Skeletal muscle tissue (tissue), 4 donors: ENCODE data around the gene SLC28A3. TPM values are rescaled to one million over a fixed set of nuclear protein-coding genes. Genes with fewer than 3 reads are reported as not detected.
"Not testable (repeated sequence)": the region's sequence is repeated elsewhere in the genome, so short reads cannot be mapped to it uniquely, and the experiment has no call there.

Experiments used
- H3K27ac ChIP-seq: one replicate; pipeline ENCODE4 v1.7.0; 2013; ENCODE audit warnings: mild to moderate bottlenecking, low read depth, low read length, inconsistent platforms
- H3K27me3 ChIP-seq, 3 donors: one replicate each; pipeline ENCODE4 v1.7.0; 2013; ENCODE audit warnings: low read length in 3 of 3; ENCODE audit not compliant: control insufficient read depth in 3 of 3, insufficient read depth in 3 of 3
- H3K36me3 ChIP-seq, 3 donors: one replicate each; pipeline ENCODE4 v1.7.0; 2013; ENCODE audit warnings: low read length in 3 of 3; ENCODE audit not compliant: control insufficient read depth in 3 of 3, insufficient read depth in 3 of 3
- H3K4me1 ChIP-seq, 3 donors: one replicate each; pipeline ENCODE4 v1.7.0; 2013; ENCODE audit warnings: low read length in 3 of 3, mild to moderate bottlenecking in 3 of 3; ENCODE audit not compliant: control insufficient read depth in 3 of 3, insufficient read depth in 3 of 3
- H3K4me3 ChIP-seq, 3 donors: one replicate each; pipeline ENCODE4 v1.7.0; 2013; ENCODE audit warnings: low read length in 3 of 3
- H3K9ac ChIP-seq, 3 donors: one replicate each; pipeline ENCODE4 v1.7.0; 2013; ENCODE audit warnings: low read length in 3 of 3, mild to moderate bottlenecking in 3 of 3, moderate library complexity in 2 of 3, low read depth in 1 of 3
- H3K9me3 ChIP-seq, 3 donors: one replicate each; pipeline ENCODE4 v1.7.0; 2013; ENCODE audit warnings: low read length in 3 of 3; ENCODE audit not compliant: control insufficient read depth in 3 of 3
- total RNA-seq: library from RNA; depleted of rRNA; stranded (reverse); fragments of >200 nt; gene quantifications from one replicate; pipeline ENCODE4 v1.2.3, GENCODE V29; 2014
- donor health status: Osteomylitis.

The SLC28A3 gene
- total RNA-seq, result not detected

- Histone ChIP-seq H3K4me1 (no peaks in the 10 kb centered on the region), H3K9me3 (no peaks in the 10 kb centered on the region), H3K4me3 (no peak within 1 kb of the TSS), H3K36me3 (no peaks in the 10 kb centered on the region), H3K27ac (no peak within 1 kb of the TSS), H3K27me3 (no peaks in the 10 kb centered on the region), H3K9ac (no peak within 1 kb of the TSS)
These were observed at the start of gene SLC28A3 for GRCh38 chr9:84340535-84340934. SLC28A3 (minus strand) TSS chr9:84340758; CDS start chr9:84340633, 125 bp downstream.

- H3K4me1 ChIP-seq, H3K4me3 ChIP-seq, H3K27ac ChIP-seq, H3K36me3 ChIP-seq, H3K27me3 ChIP-seq, H3K9me3 ChIP-seq, H3K9ac ChIP-seq: not testable (repeated sequence)
These were observed 49.7 kb upstream of the SLC28A3 start for GRCh38 chr9:84390254-84390653.

GRCh38 chr9:84387821-84388220, 47.3 kb upstream of the SLC28A3 start:
- Histone ChIP-seq H3K4me1 (no peaks in the 10 kb centered on the region), H3K9ac (no peak overlapping the region), H3K9me3 (no peaks in the 10 kb centered on the region), H3K27ac (no peak overlapping the region), H3K27me3 (no peaks in the 10 kb centered on the region), H3K4me3 (no peak overlapping the region), H3K36me3 (no peaks in the 10 kb centered on the region)

- Histone ChIP-seq H3K9ac (no peak overlapping the region), H3K9me3 (no peaks in the 10 kb centered on the region), H3K4me1 (no peaks in the 10 kb centered on the region), H3K27ac (no peak overlapping the region), H3K4me3 (no peak overlapping the region), H3K36me3 (no peaks in the 10 kb centered on the region), H3K27me3 (no peaks in the 10 kb centered on the region)
These were observed 46.2 kb upstream of the SLC28A3 start for GRCh38 chr9:84386753-84387152.

- no peaks in the 10 kb centered on the region for H3K4me1 ChIP-seq
- no peaks in the 10 kb centered on the region for H3K36me3 ChIP-seq
- H3K9ac ChIP-seq, result no peak overlapping the region
These were observed 45.0 kb upstream of the SLC28A3 start for GRCh38 chr9:84385386-84386040.

GRCh38 chr9:84384617-84385016, 44.1 kb upstream of the SLC28A3 start:
- Histone ChIP-seq H3K36me3 (no peaks in the 10 kb centered on the region), H3K27ac (no peak overlapping the region), H3K4me1 (no peaks in the 10 kb centered on the region), H3K4me3 (no peak overlapping the region), H3K27me3 (no peaks in the 10 kb centered on the region), H3K9ac (no peak overlapping the region), H3K9me3 (no peaks in the 10 kb centered on the region)

More at GRCh38 chr9:84385386-84386040, 45.0 kb upstream of the SLC28A3 start:
- Histone ChIP-seq H3K4me3 (no peak overlapping the region), H3K27me3 (no peaks in the 10 kb centered on the region), H3K9me3 (no peaks in the 10 kb centered on the region), H3K27ac (no peak overlapping the region)

GRCh38 chr9:84383178-84383577, 42.6 kb upstream of the SLC28A3 start:
- H3K4me1 ChIP-seq, result no peaks in the 10 kb centered on the region
- H3K9ac ChIP-seq, result no peak overlapping the region
- no peak overlapping the region for H3K27ac ChIP-seq
- no peaks in the 10 kb centered on the region for H3K27me3 ChIP-seq
- H3K9me3 ChIP-seq, result no peaks in the 10 kb centered on the region
- H3K36me3 ChIP-seq, result no peaks in the 10 kb centered on the region
- H3K4me3 ChIP-seq, result no peak overlapping the region

- Histone ChIP-seq H3K27me3 (no peaks in the 10 kb centered on the region), H3K36me3 (no peaks in the 10 kb centered on the region), H3K27ac (no peak overlapping the region), H3K4me1 (no peaks in the 10 kb centered on the region), H3K9ac (no peak overlapping the region), H3K9me3 (no peaks in the 10 kb centered on the region), H3K4me3 (no peak overlapping the region)
These were observed 42.2 kb upstream of the SLC28A3 start for GRCh38 chr9:84382720-84383119.

GRCh38 chr9:84381508-84381907, 41.0 kb upstream of the SLC28A3 start:
- Histone ChIP-seq H3K9ac (no peak overlapping the region), H3K36me3 (no peaks in the 10 kb centered on the region), H3K27me3 (no peaks in the 10 kb centered on the region), H3K9me3 (no peaks in the 10 kb centered on the region), H3K4me3 (no peak overlapping the region), H3K4me1 (no peaks in the 10 kb centered on the region), H3K27ac (no peak overlapping the region)

- Histone ChIP-seq H3K9me3 (no peaks in the 10 kb centered on the region), H3K27me3 (no peaks in the 10 kb centered on the region), H3K9ac (no peak overlapping the region), H3K4me3 (no peak overlapping the region), H3K4me1 (no peaks in the 10 kb centered on the region), H3K36me3 (no peaks in the 10 kb centered on the region), H3K27ac (no peak overlapping the region)
These were observed 39.2 kb upstream of the SLC28A3 start for GRCh38 chr9:84379740-84380139.
